Measurements from ENCODE around the gene GPR18.
A peak's percentile ranks its signal among the peaks of the same experiment; 100 is the strongest.

Gene GPR18

DNA sequence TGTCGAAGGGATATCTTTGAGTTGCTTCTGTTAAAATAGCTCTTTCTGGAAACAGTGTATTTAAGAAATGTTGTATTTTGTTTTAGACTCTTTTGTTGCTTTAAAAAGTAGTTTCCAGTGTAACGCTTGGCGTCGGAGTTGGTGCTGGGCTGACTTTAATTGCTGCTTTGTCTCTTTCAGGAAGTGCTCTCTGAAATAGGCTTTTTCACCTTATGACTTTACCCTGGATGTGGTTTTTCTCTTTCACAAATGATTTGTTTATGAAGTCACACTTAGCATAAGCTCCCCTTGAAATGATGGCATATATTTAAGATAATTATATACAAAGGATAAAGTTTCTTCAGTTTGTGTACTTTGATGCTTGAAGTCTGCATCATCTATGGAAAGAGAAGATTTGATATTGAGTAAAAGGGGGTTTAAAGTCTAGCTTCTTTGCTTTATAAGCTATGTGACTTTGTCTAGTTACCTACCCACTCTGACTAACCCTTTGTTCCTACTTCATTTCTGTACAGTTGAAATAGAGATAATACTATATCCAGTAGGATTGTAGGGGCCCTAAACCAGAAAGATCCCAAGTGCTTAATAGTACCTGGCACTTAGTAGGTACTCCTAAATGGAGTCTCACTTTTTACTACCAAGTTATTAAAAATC, at the start of gene GPR18:
Gene GPR18, minus strand, starts transcription at position 170 of the 651 bp plus-strand sequence. CDS start 2,507 bp downstream, outside the sequence.
- peak; percentile 78 for DNase-seq (ENCODE audit: low spot score)

DNA sequence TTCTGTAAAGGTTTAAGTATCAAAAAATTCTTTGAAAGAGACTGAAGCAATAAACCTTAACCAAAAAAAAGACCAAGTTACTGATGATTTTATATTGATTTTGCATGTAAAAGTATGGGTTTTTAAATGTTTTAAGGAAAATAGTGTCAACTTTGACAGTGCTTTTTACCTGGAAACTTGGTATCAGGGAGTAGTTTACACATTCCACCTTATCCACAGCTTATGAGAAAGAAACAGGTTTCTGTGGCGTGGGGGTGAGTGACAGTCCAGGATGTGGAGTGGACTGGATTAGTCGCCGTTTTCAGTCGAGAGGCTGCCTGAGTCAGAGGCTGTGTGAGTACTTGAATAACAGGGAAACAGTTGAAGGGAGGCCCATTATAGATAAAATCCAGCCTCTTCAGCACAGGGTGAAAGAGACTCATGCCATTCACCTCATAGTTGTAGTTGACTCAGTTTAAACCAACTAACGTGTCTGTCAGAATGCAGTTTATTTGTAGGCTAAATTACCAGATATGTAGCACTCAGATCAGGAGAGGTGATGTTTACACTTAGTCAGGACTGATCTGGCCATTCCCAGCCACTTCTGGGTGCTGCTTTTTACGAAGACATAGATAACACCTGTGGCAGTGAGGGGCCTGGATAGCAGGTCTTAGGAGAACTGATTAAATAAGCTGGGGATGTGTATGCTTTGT, 49.6 kb upstream of the GPR18 start:
- peak; percentile 91 for DNase-seq (ENCODE audit: low spot score)

GRCh38 chr13:99307247-99307646, 49.1 kb upstream of the GPR18 start, which contains the start of gene GPR183:
Gene GPR183 (minus strand): TSS chr13:99307399. CDS start chr13:99296145, 11,254 bp downstream.
- DNase-seq (ENCODE audit: low spot score): peak; percentile 79

- no peak for DNase-seq (ENCODE audit: low spot score)
Measured at GRCh38 chr13:99305566-99305965, 47.4 kb upstream of the GPR18 start.

- DNase-seq (ENCODE audit: low spot score): no peak
Measured at GRCh38 chr13:99305158-99305557, 47.0 kb upstream of the GPR18 start.

DNA sequence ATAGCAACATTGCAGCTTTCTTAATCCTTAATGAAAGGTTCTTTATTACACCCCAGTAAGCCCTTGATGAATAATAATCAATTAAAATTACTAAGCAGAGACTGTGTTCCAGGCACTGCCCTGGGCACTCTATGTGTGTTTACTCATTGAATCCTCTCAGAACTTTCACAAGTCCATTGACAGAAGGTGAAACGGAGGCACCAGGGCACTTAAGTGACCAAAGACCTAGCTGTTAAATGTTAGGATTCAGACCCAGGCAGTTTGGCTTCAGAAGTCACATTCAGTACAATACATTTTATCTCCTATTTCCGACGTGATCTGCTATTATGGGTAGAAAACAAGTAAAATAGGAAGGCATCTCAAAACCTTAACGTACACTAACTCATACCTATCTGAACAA, 46.4 kb upstream of the GPR18 start:
- DNase-seq (ENCODE audit: low spot score): no peak

DNA sequence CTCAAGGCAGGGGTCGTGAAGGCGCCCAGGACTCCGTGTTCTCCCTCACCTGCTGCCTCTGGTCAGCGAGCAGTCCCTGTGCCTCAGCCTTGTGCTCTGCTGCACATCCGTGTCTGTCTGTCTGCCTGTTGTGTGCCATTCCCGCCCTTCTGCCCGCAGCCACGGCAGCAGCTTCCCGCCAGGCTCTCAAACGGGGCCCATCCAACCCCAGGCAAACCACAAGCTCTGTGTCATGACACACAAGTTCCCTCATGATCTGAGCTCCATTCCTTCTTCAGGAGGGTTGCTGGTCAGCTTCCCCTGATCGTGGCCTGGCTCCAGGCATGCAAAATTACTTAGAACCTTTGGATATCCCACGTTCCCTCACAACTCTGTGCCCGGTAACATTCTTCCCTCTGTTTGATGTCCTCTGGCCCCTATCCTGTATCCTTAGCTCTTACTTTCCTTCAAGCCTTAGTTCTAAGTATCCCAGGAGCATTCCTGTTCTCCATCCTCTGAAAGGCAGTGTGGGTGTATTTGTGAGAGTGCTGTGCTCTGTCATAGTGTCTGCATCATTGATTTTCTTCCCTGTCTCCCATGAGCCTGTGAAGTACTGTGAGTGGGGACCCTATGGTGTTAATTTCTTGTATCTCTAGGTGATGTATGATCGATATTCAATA, 45.8 kb upstream of the GPR18 start:
- DNase-seq (ENCODE audit: low spot score): peak; percentile 71

GRCh38 chr13:99302637-99303505, 44.7 kb upstream of the GPR18 start:
- DNase-seq (ENCODE audit: low spot score): no peak

DNA sequence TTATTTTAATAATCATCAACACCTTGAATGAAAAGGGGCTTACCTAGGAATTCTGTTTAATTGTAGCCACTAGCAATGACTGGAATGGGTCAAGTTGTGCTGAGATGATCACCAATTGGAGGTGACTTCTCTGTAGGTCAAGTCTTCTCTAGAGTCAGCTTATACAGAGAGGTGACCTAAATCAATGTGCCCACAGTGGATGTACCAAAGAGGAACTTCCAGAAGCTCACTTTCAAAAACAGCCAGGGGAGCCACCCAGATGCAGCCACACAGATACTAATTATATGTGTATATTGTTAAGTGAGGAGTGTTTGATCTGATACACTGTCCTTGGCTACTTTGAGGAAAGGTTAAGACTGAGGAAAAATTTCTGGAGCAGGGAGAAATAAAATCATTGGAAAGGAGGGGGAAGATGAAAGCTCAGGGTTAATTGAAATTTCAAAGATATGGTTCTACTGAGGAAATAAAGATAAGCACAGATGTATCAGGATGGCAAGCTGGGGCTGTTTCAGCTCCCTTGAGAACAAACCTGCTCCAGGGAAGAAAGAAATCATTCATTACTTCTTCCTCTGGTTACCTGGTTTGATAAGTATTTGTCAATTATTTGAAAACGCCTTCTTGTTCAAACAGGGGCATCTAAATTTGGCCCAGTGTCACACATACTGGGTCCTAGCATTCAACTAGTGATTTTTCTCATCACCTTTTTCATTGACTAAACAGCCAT, 43.9 kb upstream of the GPR18 start:
- DNase-seq (ENCODE audit: low spot score): no peak

DNA sequence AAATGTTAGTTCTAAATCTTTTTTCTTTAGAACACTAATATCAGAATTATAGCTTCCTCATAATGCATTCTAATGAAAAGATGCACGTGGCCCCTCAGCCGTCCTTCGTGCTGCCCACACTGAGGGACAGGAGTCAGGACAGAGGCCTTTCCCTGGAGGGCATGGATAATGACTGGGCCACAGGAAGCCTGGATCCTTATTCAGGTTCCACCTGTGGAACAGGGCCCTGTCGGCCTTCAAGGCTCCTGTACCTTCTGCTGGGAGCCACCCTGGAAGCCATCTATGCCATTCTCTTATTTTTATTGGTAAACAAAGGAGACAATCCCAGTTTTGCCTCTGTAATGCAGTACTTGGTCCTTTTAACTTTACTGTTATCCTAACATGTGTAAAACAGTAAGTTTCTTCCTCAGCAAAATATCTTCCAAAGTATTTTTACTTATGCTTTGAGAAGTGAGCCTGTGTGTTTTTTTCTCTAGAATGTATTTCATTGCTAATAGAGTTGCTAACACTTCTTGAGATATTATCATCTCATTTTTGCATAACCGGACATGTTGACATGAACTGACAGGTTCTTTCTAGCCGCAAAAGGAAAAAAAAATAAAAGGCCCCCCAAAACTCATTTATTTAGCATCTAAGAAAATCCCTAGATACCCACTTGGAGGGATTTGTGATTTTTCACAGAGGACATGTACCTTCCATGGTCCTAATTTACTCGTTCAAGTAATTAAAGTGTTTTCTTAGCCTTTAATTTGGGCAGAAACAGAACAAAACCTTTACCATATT, 43.1 kb upstream of the GPR18 start:
- DNase-seq (ENCODE audit: low spot score): no peak

DNA sequence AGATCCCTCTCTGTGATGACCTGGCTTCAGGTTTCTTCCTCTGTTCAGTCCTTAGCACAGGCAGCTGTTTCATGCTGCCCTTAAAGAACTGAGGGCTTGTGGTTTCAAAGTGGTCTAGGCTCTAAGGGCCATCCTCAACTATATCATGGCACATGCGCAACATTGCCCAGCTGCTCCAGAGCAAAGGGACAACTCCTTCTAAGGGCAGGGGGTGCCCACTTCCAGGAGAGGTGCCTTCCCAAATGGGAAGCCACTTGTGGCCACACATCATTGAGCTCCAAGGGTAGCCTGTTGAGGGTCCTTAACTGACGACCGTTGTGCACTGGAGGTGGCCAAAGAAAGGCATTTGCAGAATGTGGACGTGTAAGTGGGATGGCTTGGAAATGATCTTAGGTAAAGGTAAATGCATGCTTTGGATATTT, 41.8 kb upstream of the GPR18 start:
- DNase-seq (ENCODE audit: low spot score): no peak

GRCh38 chr13:99299256-99299919, 41.2 kb upstream of the GPR18 start:
- no peak for DNase-seq (ENCODE audit: low spot score)

- peak; percentile 28 for DNase-seq (ENCODE audit: low spot score)
Measured at GRCh38 chr13:99298056-99298455, 39.9 kb upstream of the GPR18 start.

DNA sequence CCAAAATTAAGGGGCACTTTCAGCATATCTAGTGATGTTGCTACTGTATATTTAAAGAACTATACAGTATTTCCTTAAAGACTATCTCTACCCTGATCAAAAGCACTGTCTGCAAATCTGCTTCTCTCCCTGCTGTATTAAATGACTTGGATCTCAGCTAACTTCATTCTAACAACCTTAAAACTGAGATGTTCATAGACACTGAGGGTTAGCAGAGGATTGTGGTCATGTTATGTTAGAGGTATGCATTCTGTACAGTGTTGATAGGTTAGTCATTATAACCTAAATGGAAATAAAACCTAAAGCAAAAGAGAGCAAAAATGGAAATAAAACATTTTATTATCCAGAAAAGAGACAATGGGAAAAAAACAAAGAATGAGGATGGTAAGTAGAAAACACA, 39.2 kb upstream of the GPR18 start:
- DNase-seq (ENCODE audit: low spot score): peak; percentile 40

DNA sequence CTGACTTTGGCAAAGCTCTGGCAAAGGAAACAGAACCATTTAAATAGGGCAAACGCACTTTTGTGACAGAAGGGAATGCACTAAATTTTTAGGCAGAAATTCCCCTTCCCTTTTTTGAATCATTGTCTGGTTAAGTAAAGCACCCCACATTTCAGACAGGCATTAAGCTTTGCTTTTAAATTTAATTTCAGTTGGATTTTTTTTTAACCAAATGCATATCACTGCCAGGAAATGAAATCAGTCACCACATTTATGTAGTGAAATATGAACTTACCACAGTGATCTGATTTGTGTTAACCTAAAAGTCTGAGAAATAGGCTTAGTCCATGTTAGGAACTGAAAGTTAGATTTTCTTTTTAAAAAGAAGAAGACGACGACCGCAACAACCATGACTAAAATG, 38.2 kb upstream of the GPR18 start:
- DNase-seq (ENCODE audit: low spot score): peak; percentile 69

DNA sequence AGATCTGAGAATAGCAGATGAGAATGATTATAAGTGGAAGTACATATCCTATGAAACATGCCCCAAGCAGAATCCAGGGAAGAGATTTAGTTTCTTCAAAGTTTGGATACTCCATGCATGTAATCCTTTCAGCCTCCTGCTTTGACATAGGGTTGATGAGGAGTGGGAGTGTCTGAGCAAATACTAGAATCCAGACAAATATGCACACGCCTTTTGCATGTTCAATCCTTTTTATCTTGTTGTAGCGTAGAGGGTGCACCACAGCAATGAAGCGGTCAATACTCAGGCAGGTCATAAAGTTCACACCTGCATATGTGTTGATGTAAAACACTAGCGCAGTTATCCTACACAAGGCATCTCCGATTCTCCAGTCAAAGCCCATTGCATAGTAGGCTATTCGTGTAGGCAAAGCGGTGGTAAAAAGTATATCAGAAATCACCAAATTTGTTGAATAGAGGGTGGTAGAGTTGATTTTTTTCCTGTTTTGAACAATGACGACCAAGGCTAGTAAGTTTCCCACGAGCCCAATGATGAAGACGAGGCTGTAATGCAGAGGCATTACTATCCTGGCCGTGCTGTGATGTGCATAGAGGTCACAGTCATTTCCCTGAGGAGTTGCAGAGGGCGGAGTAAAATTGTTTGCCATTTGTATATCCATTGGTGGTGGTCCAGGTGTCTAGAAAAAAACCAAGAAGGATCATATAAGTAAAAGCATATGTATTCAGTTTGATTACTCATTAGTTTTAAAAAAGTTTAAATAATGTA, 37.5 kb upstream of the GPR18 start:
- DNase-seq (ENCODE audit: low spot score): no peak

DNA sequence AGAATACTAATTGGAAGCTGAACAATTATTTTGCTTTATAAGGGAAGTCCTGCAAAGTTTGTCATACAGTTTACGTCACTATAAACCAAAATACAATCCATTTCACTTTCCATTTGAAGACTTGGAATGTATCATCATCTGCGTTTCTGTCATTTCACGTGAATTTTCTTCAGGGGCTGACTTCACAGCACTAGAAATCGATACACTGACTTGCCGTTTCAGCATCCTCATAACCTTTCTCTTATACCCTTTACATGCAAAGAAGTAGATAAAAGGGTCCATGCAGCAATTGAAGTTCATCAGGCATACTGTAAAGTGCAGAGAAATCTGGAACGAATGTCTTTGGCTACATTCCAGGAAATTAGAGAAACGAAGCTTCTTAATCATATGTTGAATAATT, 36.8 kb upstream of the GPR18 start:
- no peak for DNase-seq (ENCODE audit: low spot score)

GRCh38 chr13:99294198-99294597, 36.0 kb upstream of the GPR18 start:
- no peak for DNase-seq (ENCODE audit: low spot score)

DNA sequence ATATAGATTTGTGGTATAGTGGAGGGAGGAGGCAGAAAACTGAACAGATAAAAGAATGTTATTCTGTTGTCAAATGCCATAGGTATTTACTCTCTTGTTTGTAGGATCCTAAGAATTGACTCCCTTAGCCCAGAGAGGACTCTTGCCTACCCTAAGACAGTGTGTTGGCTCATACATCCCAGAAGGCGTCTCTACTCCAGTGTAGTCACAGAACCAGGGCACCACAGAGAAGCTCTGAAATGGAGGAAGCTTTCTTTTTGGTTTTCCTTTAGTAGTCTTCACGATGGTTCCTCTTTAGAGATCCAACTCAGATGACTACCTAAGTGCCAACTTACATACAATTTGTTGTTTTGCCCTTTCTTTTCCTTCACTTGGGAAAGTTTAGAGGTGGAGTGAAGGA, 35.0 kb upstream of the GPR18 start:
- no peak for DNase-seq (ENCODE audit: low spot score)

Data from activated CD4-positive, alpha-beta T cell treated with anti-CD3 and anti-CD28 coated beads, Interleukin-2, Interleukin-4, amounts not matched to agents 100 ng/mL and 50 ng/mL, durations not matched to agents 16 hours and 8 hours (primary cell).